D341Med (cell line): Measurements from ENCODE around the gene DVL2.
A peak's percentile ranks its signal among the peaks of the same experiment; 100 is the strongest.

ENCODE experiments used
- DNase-seq: peaks from one replicate; pipeline ENCODE4 v3.0.0; 2012; ENCODE audit warnings: low spot score

The DVL2 gene

GRCh38 chr17:7219229-7219811, 15.0 kb downstream of the DVL2 start:
- DNase-seq: no peak

GRCh38 chr17:7218758-7219157, 15.6 kb downstream of the DVL2 start:
- DNase-seq: peak; percentile 62

- DNase-seq: no peak
Measured at GRCh38 chr17:7218166-7218565, 16.2 kb downstream of the DVL2 start.

DNA sequence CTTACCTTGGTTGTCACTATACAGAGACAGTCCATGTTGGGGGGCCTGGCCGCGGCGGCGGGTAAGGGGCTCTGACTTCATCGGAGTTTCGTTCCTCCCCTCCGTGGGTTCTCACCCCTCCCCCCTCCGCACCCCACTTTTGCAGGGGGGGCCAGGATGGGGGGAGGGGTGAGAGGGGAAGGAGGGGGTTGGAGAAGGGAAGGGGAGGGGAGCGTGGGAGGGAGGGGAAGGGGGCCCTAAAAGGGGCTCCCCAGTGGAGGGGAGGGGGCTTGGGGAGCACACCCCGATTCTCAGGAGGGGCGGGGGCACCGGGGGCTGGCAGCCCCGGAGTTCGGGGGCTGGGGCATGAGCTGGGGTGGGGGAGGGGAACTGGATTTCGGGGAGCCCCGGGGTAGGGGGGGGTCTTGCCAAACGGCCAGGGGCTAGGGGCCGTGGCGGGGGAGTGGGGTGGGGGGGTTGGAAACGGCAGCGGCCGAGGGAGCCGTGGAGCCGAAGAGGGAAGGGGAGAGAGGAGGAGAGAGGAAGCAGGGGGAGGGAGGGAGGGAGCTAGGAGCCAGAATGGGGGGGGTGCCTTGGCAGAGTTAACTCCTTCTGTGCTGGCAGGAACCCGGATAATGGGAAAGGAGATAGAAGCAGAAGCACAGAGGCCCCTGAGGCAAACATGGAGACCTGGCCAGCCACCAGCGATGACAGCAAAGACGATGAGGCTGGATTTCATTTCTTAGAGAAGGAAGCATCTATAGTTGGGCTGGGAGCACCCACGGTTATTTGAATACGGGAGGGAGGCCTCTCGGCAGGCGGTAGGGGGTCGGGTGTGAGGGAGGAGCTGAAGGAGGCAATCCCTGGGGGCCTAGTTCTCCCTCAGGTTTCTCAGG, 17.0 kb downstream of the DVL2 start:
- DNase-seq: peak; percentile 50

DNA sequence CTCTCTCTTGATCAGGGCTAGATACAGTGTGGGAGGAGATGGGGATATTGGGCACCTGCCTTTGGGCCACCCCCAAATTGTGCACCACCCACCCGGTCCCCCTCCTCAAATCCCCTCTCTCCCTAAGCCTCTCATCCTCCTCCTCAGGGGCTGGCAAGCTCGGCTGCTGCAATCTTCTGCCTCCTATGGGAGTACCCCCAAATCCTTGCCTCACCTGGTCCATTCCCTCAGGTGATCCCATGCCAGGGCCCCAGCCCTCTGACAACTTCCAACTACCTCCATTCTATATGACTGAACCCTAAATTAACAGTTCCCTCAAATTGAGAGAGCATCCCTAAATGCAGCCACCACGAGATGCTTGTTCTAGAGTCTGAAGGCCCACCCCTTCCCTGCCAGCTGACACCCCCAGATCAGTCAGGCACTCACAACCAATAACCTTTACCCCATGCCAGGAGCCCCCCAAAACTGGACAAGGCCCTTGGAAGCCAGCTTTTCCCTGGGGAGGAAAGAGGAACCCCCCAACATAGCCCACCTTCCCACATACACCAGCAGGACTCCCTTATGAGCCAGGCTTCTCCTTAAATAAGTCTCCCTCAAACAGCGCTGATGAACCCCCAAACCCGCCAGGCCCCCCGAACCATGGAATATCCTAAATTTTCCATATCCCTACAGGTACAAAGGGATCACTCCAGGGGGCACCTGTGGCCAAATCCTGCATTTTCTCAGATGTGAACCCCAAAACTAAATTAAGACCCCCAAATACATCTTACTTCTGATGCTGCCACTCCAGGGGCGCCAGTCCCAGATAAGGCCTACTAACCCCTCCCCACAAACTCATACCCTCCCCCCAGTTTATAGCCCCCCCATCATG, 17.8 kb downstream of the DVL2 start:
- DNase-seq: no peak

GRCh38 chr17:7215652-7216180, 18.6 kb downstream of the DVL2 start:
- no peak for DNase-seq

- no peak for DNase-seq
Measured at GRCh38 chr17:7215136-7215638, 19.1 kb downstream of the DVL2 start.

DNA sequence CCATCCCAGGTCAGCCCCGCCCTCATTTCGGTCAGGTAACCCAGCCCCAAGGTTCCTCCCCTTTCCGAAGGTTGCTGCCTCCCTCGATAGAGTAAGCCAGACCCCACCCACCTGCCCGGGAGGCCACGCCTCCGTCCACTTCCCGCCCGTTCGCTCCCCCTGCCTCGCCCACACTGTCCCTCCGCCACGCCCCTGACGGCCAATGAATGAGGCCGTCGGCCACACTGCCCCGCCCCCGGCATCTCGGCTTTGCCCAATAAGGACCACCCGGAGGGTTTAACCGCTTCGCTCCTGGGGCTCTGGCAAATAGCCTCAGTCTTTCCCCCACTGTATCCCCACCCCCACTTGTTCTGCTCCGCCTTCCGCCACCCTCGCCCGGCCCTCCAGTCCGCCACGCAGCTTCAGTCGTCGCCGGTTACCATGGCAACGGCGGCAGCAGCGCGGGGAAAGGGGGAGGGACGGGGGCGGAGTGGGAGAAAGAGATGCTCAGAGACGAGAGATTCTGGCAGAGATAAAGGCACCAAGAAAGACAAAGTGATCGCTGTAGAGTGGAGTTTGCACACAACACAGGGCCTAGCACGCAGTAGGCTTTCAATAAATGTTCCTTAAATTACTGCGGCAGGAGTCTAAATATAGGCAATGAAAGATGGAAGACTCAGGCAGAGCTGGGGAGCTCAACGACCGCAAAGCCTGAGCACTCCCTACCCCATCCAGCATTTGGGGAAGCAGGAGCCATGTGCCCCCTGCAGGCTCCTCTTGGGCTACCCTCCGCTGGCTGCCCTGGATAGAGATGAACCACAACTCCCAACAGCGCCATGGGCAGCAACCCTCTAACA, 19.8 kb downstream of the DVL2 start:
- peak; percentile 85 for DNase-seq

DNA sequence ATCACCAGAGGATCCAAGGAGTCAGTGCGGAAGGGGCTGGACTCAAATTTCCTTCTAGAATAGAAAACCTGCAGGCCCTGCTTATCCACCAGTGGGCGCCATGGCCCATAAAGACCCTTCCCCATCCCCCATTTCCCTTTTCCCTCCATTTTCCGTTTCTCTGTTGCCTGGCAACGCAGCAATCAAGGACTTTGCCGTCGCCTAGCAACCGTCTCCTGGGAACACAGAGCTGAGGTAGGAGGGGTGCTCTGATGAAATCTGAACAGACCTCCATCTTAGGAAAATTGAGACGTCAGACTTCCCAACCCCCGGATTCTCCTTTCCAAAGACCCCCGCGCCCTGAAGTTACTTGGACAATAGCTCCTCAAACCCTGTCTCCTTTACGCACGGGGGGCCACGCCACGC, 20.4 kb downstream of the DVL2 start:
- DNase-seq: peak; percentile 67

- no peak for DNase-seq
Measured at GRCh38 chr17:7211491-7212273, 22.6 kb downstream of the DVL2 start.

DNA sequence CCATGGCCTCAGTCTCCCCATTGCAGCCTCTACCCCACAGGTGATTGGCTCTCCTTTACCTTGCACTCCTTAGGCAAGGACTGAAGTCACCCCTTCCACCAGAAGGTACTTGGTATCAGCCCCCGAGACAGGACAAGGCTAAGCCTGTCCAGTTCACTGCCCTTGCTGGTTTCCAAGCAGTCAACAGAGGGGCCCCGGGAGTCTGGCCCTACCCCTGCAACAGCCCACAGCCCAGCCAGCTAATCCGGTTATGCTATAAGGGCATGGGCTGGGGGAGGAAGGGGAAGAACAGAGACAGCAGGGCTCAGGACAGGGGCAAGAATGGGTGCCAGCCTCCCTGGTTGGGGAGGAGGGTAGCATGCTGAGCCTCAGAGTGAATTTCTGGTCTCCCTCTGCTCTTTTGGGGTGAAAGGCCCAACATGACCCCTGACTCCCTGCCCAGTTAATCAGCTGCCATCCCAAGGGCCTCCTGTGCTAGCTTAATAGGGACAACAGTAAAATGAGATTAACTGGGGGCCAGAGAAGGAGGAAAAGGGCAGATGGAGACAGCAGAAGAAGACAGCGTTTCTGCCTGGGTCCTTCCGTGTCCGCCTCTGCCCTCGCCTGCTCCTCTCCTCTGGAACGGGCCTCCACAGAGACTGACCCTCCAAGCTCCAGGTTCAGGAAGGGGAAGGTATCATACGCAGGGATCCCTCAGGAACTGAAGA, 25.4 kb downstream of the DVL2 start:
- DNase-seq: no peak

DNA sequence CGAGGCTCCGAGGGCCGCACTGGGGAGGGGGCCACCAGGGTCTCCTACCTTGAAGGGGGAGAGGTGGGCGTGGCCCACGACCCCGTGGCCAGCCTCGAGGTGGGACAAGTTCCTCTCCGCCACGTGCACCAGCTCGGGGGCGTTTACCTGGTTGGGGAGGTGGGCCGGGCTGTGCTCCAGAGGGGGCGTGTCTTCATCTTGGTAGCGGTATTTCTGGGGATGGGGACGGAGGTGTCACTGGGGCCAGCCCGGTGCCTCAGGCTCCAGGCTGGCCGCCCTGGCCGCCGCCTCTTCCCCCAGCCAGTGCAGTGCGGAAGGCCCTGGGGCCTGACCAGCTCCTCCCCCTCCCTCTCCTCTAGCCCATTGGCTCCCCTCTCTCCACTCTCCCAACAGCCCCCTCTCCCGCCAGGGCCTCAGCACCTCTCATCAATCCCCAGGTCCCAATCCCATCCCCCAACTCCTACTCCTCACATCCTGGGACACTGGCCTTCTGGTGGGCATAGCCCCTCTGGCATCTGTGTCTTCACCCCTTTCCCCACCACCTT, 26.2 kb downstream of the DVL2 start:
- no peak for DNase-seq

- DNase-seq: no peak
Measured at GRCh38 chr17:7207120-7208001, 27.0 kb downstream of the DVL2 start.

DNA sequence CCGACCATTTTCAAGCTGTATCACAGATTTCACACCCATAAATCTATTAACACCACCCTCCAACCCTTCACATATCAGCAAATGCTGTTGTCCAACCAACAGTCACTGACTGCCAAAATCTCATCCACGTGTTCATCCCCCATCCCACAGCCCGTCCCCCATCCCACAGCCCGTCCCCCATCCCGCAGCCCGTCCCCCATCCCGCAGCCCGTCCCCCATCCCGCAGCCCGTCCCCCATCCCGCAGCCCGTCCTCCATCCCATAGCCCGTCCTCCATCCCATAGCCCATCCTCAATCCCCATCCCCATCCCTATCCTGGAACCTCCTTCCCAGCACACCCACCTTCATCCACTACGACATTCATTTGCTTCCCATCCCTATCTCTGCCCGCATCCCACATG, 28.8 kb downstream of the DVL2 start:
- no peak for DNase-seq

DNA sequence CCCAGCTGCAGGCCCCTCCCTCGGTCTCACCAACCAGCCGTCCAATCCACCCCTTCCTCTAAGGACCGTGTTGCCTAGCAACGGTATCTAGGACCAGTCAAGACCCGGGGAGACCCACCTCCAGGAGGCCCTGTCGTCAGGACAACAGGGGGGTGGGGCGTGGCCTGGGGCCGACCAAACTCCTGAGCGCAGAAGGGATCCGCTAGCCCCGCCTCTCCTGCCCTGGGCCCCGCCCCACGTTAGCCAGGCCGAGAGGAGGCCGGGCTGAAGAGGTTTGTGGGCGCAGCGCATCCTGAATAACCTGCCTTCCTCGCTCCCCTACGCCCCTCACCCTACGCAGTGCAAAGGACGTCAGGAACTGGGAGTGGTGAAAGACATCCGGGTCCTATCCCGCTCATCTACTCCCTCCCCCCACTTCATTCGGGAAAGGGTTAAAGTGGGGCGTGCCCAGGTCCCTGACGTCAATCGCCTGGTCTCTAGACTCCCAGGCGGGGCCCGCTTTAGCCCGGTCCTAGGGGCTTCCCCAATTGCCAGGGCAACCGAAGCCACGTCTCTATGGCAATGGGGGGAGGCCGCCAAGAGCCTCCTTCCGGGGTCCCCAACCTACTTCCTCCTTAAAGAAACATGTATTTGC, 29.4 kb downstream of the DVL2 start:
- DNase-seq: peak; percentile 64

- peak; percentile 54 for DNase-seq
Measured at GRCh38 chr17:7204336-7204735, 30.0 kb downstream of the DVL2 start.

- no peak for DNase-seq
Measured at GRCh38 chr17:7203391-7203790, 30.9 kb downstream of the DVL2 start.
